Measurements from ENCODE around the gene ITPRIP. TPM values are rescaled to one million over a fixed set of nuclear protein-coding genes. Genes with fewer than 3 reads are reported as not detected.

ITPRIP gene
- total and polyA plus RNA-seq, 2 of the 8 experiments (the other 6 are each of a cell fraction or from before 2014, with no cell fraction given) = 15.3 to 16.9 TPM

DNA sequence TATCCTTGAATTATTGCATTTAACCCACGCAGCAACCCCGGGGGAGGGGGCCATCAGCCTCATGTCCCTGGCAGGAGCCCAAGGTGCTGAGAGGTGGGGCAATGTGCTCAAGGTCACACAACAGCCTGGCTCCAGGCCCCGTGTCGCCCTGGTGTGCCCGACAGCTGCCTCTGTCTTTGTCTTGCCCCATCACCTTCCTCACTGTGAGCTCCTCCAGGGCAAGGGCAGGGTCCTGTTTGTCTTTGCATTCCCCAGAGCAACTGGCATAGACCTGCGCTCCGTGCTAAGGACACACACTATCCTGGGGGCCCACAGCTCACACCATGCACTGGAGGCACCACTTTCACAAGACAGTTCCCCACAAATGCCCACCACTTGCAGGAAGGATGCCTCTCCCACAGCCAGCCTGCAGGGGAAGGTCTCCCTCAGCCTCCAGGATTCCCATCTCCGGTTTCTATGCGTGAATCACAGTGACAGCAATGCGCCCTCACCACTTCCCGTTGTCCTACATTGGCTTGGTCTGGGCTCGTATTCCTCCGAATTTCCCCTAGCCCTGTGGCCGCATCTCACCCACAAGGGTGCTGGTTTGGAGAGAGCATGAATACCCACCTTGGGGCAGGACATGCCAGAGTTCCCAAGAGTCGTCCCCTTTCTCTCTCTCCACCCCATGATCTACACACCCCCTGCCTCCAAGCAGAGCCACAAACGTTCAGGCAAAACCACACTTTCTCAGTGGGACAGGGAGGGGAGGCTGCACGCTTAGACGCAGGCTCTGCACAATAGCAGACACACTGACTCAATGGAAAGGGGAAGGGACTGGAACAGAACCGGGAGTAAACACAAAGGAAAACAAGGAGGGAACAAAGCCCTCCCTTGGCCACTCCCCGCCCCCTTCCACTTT lies 10.3 kb downstream of the ITPRIP start (continued):
- TF ChIP-seq CEBPB (IDR thresholded peaks at IDR 0.05; ENCODE audit: low read depth, low read length) (no peak), TBP (IDR thresholded peaks at IDR 0.05; ENCODE audit: low read depth, low read length) (peak; percentile 32; the same call in 1 of the 2 replicates), POU5F1 (IDR thresholded peaks at IDR 0.05; ENCODE audit: low read depth, low read length) (no peak), TAF7 (optimal IDR thresholded peaks at IDR 0.05; ENCODE audit: borderline replicate concordance, low read depth, low read length) (peak; percentile 47), PHF8 (conservative IDR thresholded peaks at IDR 0.05; ENCODE audit: low read depth, low read length) (no peak)
- TF ChIP-seq, protein P1, sequence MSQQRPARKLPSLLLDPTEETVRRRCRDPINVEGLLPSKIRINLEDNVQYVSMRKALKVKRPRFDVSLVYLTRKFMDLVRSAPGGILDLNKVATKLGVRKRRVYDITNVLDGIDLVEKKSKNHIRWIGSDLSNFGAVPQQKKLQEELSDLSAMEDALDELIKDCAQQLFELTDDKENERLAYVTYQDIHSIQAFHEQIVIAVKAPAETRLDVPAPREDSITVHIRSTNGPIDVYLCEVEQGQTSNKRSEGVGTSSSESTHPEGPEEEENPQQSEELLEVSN (IDR thresholded peaks at IDR 0.05) = no peak
- TF ChIP-seq, protein P2, sequence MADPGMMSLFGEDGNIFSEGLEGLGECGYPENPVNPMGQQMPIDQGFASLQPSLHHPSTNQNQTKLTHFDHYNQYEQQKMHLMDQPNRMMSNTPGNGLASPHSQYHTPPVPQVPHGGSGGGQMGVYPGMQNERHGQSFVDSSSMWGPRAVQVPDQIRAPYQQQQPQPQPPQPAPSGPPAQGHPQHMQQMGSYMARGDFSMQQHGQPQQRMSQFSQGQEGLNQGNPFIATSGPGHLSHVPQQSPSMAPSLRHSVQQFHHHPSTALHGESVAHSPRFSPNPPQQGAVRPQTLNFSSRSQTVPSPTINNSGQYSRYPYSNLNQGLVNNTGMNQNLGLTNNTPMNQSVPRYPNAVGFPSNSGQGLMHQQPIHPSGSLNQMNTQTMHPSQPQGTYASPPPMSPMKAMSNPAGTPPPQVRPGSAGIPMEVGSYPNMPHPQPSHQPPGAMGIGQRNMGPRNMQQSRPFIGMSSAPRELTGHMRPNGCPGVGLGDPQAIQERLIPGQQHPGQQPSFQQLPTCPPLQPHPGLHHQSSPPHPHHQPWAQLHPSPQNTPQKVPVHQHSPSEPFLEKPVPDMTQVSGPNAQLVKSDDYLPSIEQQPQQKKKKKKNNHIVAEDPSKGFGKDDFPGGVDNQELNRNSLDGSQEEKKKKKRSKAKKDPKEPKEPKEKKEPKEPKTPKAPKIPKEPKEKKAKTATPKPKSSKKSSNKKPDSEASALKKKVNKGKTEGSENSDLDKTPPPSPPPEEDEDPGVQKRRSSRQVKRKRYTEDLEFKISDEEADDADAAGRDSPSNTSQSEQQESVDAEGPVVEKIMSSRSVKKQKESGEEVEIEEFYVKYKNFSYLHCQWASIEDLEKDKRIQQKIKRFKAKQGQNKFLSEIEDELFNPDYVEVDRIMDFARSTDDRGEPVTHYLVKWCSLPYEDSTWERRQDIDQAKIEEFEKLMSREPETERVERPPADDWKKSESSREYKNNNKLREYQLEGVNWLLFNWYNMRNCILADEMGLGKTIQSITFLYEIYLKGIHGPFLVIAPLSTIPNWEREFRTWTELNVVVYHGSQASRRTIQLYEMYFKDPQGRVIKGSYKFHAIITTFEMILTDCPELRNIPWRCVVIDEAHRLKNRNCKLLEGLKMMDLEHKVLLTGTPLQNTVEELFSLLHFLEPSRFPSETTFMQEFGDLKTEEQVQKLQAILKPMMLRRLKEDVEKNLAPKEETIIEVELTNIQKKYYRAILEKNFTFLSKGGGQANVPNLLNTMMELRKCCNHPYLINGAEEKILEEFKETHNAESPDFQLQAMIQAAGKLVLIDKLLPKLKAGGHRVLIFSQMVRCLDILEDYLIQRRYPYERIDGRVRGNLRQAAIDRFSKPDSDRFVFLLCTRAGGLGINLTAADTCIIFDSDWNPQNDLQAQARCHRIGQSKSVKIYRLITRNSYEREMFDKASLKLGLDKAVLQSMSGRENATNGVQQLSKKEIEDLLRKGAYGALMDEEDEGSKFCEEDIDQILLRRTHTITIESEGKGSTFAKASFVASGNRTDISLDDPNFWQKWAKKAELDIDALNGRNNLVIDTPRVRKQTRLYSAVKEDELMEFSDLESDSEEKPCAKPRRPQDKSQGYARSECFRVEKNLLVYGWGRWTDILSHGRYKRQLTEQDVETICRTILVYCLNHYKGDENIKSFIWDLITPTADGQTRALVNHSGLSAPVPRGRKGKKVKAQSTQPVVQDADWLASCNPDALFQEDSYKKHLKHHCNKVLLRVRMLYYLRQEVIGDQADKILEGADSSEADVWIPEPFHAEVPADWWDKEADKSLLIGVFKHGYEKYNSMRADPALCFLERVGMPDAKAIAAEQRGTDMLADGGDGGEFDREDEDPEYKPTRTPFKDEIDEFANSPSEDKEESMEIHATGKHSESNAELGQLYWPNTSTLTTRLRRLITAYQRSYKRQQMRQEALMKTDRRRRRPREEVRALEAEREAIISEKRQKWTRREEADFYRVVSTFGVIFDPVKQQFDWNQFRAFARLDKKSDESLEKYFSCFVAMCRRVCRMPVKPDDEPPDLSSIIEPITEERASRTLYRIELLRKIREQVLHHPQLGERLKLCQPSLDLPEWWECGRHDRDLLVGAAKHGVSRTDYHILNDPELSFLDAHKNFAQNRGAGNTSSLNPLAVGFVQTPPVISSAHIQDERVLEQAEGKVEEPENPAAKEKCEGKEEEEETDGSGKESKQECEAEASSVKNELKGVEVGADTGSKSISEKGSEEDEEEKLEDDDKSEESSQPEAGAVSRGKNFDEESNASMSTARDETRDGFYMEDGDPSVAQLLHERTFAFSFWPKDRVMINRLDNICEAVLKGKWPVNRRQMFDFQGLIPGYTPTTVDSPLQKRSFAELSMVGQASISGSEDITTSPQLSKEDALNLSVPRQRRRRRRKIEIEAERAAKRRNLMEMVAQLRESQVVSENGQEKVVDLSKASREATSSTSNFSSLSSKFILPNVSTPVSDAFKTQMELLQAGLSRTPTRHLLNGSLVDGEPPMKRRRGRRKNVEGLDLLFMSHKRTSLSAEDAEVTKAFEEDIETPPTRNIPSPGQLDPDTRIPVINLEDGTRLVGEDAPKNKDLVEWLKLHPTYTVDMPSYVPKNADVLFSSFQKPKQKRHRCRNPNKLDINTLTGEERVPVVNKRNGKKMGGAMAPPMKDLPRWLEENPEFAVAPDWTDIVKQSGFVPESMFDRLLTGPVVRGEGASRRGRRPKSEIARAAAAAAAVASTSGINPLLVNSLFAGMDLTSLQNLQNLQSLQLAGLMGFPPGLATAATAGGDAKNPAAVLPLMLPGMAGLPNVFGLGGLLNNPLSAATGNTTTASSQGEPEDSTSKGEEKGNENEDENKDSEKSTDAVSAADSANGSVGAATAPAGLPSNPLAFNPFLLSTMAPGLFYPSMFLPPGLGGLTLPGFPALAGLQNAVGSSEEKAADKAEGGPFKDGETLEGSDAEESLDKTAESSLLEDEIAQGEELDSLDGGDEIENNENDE (IDR thresholded peaks at IDR 0.05; ENCODE audit: insufficient replicate concordance, low read length) = no peak

All from H1 (cell line).